NCI-H748 (cell line): ENCODE data around the gene TMIE.

Experiments
- DNase-seq: peaks from one replicate; lab custom pipeline; 2025; ENCODE audit not compliant: unreplicated experiment; lab: John Stamatoyannopoulos, UW

Gene TMIE

GRCh38 chr3:46668591-46668990 lies 32.6 kb upstream of the TMIE start:
- DNase-seq, result no peak

DNA sequence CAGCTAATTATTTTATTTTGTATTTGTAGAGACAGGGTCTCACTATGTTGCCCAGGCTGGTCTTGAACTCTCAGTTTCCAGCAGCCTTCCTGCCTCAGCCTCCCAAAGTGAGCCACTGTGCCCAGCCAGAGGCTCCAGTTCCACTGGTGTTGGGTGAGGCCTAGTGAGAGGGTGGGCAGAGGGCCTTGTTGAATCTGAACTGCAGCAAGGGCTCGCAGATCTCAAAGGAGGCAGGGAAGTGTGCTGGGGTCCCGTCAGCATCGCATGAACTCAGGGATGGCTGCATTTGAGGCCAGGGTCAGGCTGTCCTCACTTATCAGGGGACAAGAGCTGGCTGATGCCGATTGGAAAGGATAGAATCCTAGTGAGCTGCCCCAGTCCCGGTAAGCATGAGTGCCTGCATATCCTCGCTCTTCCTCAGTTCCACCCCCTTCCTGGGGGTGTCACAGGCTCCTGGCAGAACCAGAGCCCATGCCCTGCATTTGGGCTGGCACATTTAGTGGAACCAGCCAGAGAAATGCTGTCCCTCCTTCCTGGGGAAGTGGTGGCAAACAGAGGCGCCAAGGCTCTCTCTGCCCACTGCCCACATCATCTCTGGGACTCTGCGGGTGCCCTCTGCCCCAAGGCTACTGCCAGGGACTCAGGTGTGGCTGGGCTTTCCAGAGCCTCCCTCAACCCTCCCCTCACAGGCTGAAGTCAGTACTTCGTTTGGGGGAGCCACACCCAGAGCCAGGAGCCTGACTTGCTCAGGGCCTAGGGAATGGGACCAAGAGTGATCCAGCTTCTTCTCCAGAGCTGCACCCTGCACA lies 31.8 kb upstream of the TMIE start:
- no peak for DNase-seq

DNA sequence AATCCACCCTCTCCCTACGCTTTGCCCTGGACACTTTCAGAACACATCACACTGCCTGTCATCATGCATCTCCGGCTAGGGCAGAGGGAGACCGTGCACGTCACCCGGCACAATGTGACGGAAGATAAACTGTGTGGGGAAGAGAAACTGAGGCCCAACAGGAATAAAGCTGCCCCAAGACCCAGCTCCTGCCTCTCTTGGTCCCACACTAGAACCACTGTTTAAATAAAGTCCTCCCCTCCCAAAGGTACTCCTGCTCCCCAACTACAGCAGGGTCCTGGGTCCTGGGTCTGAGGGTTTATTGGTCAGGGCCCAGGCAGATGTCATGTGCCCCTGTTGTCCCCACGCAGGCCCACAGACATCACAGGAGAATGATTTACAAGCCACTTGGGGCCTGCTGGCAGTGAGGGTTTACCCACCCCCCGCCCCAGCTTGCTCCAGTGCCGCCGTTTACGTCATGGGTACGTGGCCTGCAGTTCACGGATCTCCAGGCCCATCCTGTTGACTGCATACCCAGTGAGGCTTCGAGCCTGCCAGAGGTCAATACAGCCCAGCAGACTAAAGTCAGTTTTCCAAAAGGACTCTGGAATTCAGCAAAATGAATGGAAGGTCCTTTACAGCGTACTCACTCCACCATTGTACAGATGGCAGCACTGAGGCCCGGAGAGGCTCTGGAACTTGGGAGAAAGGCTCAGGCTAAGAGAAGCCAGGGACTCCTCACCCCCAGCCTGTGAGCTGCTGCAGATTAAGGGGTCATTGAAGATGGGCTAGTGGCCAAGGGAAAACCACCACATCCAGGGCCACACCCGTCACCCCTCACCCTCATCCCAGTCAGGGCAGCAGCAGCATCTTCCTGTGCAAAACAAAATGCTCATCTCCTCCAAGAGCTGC lies 30.9 kb upstream of the TMIE start:
- no peak for DNase-seq

- no peak for DNase-seq
Measured at GRCh38 chr3:46670891-46671427, 30.2 kb upstream of the TMIE start.

GRCh38 chr3:46671541-46672348 lies 29.4 kb upstream of the TMIE start:
- DNase-seq, result no peak

DNA sequence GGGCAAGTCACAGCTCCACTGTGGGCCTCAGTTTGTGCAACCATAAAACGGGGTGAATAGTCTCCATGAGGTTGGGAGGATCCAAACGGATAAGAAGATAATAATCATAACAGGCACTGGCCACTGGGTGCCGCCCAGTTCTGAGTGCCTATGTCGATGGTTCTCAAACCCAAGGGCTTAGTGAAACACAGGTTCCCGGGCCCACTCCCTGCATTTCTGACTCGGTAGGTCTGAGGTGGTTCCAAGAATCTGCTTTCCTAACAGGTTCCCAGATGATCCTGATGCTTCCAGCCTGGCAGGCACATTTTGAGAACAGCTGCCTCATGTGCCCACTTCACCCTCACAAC lies 28.9 kb upstream of the TMIE start:
- no peak for DNase-seq

- no peak for DNase-seq
Measured at GRCh38 chr3:46673151-46674030, 27.8 kb upstream of the TMIE start.

DNA sequence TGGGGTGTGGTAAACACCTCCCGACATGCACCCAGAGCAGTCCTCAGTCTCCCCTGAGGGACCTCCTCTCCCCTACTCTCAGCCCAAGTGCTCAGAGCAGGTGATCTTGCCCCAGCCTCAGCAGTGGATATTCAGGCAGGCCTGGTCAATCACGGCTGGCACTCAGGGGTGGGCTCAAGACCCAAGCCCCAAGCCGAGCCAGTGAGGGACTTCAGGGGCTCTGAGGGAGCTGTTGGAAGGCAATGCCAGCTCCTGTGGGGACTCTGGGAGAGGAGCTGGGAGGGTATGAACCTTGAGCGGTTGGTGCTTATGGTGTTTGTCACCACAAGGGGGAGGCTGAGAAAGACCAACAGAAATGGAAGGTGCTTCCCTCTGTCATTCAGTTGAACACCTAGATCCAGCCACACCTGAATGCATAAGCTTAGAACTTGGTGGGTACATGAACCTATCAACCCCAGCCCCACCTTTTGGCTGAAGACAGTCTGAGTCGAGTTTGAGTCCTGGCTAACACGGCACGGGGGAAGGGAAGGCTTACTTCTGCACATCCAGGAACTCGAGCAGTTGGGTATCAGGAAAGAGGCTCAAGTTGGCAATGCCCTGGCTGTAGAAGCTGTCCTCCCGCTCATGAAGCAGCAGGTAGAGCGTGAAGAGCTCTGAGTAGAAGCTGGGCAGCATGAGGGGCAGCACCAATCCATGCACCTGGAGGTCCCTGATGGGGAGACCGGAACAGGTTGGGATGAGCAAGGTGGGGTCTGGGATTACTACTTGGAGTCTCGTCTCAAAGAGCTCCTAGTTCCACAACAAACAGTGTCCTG lies 27.0 kb upstream of the TMIE start:
- DNase-seq, result no peak

DNA sequence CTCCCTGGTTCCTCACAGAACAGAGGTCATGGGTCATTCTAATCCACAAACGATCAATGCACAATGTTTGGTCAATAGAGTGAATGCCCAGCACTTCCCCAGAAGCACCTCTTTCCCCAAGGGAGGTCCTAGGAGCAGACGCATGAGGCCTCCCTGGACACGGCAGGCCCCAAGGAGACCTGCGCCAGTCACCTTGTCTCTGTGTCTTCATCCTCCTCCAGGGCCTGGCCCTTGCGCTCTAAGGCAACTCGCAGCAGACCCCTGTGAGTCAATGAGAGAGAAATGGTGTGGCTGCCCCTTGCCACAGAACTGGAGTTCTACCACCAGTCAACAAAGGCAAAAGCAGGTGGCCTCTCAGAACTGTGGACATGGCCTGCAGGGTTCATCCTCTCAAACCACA lies 25.8 kb upstream of the TMIE start:
- no peak for DNase-seq

GRCh38 chr3:46675843-46676567 lies 25.2 kb upstream of the TMIE start:
- no peak for DNase-seq

DNA sequence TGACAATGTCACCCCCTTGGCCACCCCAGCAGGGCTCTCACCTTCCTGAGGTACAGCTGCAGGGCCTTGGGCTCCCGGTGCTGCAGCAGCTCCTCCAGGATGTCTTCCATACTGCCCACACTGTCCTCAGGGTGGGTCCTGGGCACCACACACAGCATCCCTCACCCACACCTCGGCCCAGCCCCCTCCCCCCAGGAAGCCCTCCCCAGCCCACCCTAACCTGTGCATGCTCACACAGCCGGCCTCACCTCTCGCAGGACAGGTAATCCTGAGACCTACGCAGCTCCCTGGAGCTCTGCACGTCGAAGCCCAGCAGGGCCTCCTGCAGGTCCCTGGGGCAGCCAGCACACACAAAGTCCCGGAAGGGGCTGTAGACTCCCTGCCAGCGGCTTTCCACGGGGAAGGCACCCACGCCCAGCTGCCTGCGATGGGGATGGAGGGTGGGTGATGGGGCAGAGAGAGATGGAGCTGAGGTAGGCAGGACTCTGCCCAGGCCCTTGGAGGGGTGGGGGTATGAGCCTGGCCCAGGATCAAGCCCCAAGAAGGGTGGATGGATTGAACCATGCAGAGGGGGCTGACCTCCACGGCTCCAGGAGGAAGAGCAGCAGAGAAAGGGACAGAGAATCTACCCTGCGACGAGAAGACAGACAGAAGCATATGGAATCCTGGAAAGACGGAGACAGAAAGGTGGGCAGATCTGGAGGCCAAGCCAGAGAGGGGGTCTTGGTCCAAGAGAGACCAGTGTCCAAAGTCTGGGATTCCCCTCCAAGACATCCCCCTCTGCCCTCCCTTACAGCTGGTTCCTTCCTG lies 24.4 kb upstream of the TMIE start:
- no peak for DNase-seq

DNA sequence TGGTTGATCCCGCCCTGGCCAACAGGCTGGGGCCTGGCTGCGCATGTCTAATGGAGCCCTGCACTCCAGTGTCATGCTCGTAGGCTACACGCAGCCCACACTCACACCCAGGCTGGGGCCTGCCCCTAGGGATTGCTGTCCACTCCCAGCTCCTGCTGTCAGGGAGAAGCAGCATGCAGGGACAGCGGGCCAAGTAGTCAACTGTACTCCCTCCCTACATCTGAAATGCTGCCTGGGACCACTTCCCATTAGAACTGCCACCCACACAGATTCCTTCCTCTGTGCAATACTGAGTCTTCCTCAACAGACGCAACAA lies 23.8 kb upstream of the TMIE start:
- DNase-seq, result no peak

- no peak for DNase-seq
Measured at GRCh38 chr3:46678280-46678679, 22.9 kb upstream of the TMIE start.

GRCh38 chr3:46679681-46680080 lies 21.5 kb upstream of the TMIE start:
- DNase-seq, result no peak

DNA sequence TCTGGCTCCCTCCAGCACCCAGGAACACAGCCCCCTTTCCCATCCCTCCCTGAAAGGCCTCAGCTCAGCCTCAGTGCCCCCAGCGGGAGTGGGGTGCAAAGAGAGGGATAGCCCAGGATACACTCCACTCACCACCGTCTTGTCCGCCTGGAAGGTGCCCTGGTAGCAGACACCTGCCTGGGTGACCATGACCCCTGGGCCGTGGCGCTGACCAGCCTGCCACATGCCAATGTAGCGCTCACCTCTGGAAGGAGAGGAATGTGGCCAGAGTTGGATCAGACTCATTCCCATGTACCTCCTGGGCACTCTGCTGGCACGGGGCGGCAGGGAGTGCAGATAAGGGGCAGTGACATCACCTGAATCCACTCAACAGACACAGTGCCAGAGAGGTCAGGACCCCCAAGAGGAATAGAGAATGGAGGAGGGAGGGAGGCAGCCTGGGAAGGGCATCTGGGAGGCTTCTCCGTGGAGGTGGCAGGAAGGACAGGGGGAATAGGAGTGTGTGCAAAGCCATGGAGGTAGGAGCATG lies 20.8 kb upstream of the TMIE start:
- no peak for DNase-seq

DNA sequence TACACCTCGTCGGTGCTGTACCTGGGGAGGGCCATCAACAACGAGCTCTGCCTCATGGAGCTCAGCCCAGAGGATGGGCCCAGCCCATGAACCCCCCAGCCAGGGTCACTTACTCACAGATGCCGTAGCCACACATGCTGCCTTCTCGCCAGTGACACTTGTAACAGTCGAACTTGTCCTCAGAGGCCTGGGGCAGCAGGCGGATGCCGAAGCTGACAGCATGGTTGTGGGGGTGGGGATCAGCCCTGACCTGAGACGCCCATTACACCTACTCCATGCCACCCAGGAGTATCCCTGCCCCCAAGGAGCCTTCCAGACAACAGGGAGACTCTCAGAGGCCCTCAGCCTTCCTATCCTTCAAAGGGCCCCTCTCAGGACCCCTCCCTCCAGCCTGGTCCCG lies 19.8 kb upstream of the TMIE start:
- no peak for DNase-seq

- no peak for DNase-seq
Measured at GRCh38 chr3:46681856-46682540, 19.2 kb upstream of the TMIE start.
